ENCODE data around the gene NFE2L3. TPM values are rescaled to one million over a fixed set of nuclear protein-coding genes. Genes with fewer than 3 reads are reported as not detected.

The NFE2L3 gene
- total RNA-seq, 1 donor from 2014 or later, result 42.1 TPM

DNA sequence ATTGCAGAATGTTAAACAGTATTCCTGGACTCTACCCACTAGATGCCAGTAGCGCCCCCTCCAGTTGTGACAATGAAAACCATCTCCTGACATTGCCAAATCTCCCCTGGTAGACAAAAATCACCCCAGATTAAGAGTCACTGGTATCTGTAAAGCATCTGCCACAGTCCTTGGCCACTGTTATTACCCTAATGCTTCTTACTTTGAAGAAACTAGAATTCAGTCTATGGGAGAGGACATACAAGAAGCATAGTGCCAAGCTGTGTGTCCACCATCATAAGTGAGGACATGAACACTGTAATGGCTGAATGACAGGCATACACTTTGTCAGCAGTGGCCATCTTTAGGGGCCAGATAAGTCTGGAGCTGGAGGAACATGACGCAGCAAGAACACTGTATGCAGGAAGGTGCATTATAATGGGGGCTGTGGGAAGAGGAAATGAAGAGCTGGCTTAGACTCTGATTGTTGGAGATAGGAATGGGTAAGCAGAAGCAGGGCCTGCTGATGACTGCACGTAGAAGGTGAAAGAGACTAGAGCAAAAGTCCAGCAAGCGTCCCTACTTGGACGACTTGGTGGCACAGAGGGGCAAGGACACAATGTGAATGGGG, 82.0 kb downstream of the NFE2L3 start:
- Mint-ChIP-seq H3K4me3 (ENCODE audit: unreplicated experiment) (no peak overlapping the region), H3K36me3 (ENCODE audit: unreplicated experiment) (peaks cover 2% of the 10 kb centered on the region), H3K9me3 (ENCODE audit: unreplicated experiment) (peaks cover 2% of the 10 kb centered on the region), H3K27me3 (ENCODE audit: unreplicated experiment) (no peaks in the 10 kb centered on the region), H3K27ac (ENCODE audit: unreplicated experiment) (no peak overlapping the region), H3K4me1 (ENCODE audit: low read depth, unreplicated experiment) (no peaks in the 10 kb centered on the region)
- TF ChIP-seq, protein P1, sequence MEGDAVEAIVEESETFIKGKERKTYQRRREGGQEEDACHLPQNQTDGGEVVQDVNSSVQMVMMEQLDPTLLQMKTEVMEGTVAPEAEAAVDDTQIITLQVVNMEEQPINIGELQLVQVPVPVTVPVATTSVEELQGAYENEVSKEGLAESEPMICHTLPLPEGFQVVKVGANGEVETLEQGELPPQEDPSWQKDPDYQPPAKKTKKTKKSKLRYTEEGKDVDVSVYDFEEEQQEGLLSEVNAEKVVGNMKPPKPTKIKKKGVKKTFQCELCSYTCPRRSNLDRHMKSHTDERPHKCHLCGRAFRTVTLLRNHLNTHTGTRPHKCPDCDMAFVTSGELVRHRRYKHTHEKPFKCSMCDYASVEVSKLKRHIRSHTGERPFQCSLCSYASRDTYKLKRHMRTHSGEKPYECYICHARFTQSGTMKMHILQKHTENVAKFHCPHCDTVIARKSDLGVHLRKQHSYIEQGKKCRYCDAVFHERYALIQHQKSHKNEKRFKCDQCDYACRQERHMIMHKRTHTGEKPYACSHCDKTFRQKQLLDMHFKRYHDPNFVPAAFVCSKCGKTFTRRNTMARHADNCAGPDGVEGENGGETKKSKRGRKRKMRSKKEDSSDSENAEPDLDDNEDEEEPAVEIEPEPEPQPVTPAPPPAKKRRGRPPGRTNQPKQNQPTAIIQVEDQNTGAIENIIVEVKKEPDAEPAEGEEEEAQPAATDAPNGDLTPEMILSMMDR (IDR thresholded peaks at IDR 0.05; ENCODE audit: partially characterized antibody, unreplicated experiment), result no peak
- DNase-seq, result no peak

Other genes with a start within 250 kb of the NFE2L3 start
- 685 TPM for gene HNRNPA2B1, start 48.5 kb downstream of the NFE2L3 start, total RNA-seq (ENCODE audit: unreplicated experiment)
- gene CBX3, start 49.5 kb downstream of the NFE2L3 start, total RNA-seq (ENCODE audit: unreplicated experiment), result 191 TPM
- gene SNX10, start 139.7 kb downstream of the NFE2L3 start, total RNA-seq (ENCODE audit: unreplicated experiment), result 6.1 TPM